ENCODE results near the gene MLH1. TPM values are rescaled to one million over a fixed set of nuclear protein-coding genes. Genes with fewer than 3 reads are reported as not detected.
A peak's percentile ranks its signal among the peaks of the same experiment; 100 is the strongest.

MLH1 gene
- polyA plus RNA-seq, 1 of the 3 experiments (the other 2 are of a cell fraction): 24.0 TPM

- no peak for TF ChIP-seq REST (IDR thresholded peaks at IDR 0.05; ENCODE audit: low read depth, low read length)
- TF ChIP-seq FOXM1 (IDR thresholded peaks at IDR 0.05; ENCODE audit: low read depth): no peak
- no peak for TF ChIP-seq JUND (IDR thresholded peaks at IDR 0.05)
- no peak for TF ChIP-seq GATA2 (CRISPR knock-in tag; IDR thresholded peaks at IDR 0.05)
These were observed 60.0 kb downstream of the MLH1 start (continued) for GRCh38 chr3:37053337-37053736.

GRCh38 chr3:37053753-37054152 is 60.4 kb downstream of the MLH1 start:
- no peaks in the 10 kb centered on the region for H3K9me2 ChIP-seq
- H3K36me3 ChIP-seq (replicated peaks in 1 of 2; ENCODE audit: control insufficient read depth in 1 of 2, insufficient read depth in 2 of 2, low read length in 1 of 2): peaks cover 70 to 75% of the 10 kb centered on the region in 2 experiments
- DNase-seq: no peak
- no peak overlapping the region for H3K4me3 ChIP-seq (ENCODE audit: low read depth in 2 of 2, low read length in 1 of 2)
- no peaks in the 10 kb centered on the region for H3K9me3 ChIP-seq
- ChIA-PET CTCF (no interaction called here), POLR2A (no interaction called here)
- peak overlapping the region; percentile 9 to 91; a peak in 3 of 4 replicates for H3K27ac ChIP-seq (ENCODE audit: low read depth in 2 of 2, low read length in 1 of 2)
- peak overlapping the region; percentile 18; the same call in 1 of the 2 replicates for H3K4me2 ChIP-seq
- WGBS (ENCODE audit: low lambda C conversion rate): 96% methylated on average over 2 of the region's 2 CpGs
- TF ChIP-seq CTCF (IDR thresholded peaks at IDR 0.05) (no peak), RCOR1 (IDR thresholded peaks at IDR 0.05; ENCODE audit: low read length) (no peak), FOSL2 (IDR thresholded peaks at IDR 0.05; ENCODE audit: borderline replicate concordance, low read depth) (no peak), EP300 (IDR thresholded peaks at IDR 0.05; ENCODE audit: borderline replicate concordance in 1 of 2, low read depth in 1 of 2, low read length in 1 of 2) (no peak), YY1 (IDR thresholded peaks at IDR 0.05; ENCODE audit: low read depth) (no peak), SIN3A (IDR thresholded peaks at IDR 0.05; ENCODE audit: borderline replicate concordance, low read depth, low read length) (no peak), MXI1 (IDR thresholded peaks at IDR 0.05; ENCODE audit: low read depth, low read length) (no peak), CHD2 (IDR thresholded peaks at IDR 0.05; ENCODE audit: low read length, partially characterized antibody) (no peak), EZH2phosphoT487 (IDR thresholded peaks at IDR 0.05; ENCODE audit: borderline replicate concordance, low read depth) (no peak), JUND (IDR thresholded peaks at IDR 0.05) (no peak), USF2 (IDR thresholded peaks at IDR 0.05; ENCODE audit: borderline replicate concordance, low read depth, low read length) (no peak), NFIC (IDR thresholded peaks at IDR 0.05; ENCODE audit: borderline replicate concordance) (no peak), FOXM1 (IDR thresholded peaks at IDR 0.05; ENCODE audit: low read depth) (no peak), SMC3 (IDR thresholded peaks at IDR 0.05; ENCODE audit: low read depth, low read length) (no peak), RAD21 (IDR thresholded peaks at IDR 0.05; ENCODE audit: low read length) (no peak), USF1 (IDR thresholded peaks at IDR 0.05; ENCODE audit: borderline replicate concordance, low read depth) (no peak), GATA2 (CRISPR knock-in tag; IDR thresholded peaks at IDR 0.05) (no peak)
- H3K27me3 ChIP-seq (ENCODE audit: insufficient read depth): no peaks in the 10 kb centered on the region
- H3K4me1 ChIP-seq (ENCODE audit: control insufficient read depth in 1 of 2, insufficient read depth in 2 of 2, low read depth in 1 of 2, low read length in 1 of 2): peaks cover 8 to 25% of the 10 kb centered on the region in 2 experiments
- no peaks in the 10 kb centered on the region for H4K20me1 ChIP-seq (ENCODE audit: insufficient read depth)
- no peak overlapping the region for H2AFZ ChIP-seq (ENCODE audit: low read depth)
- no peaks in the 10 kb centered on the region for H3K79me2 ChIP-seq (ENCODE audit: insufficient read depth)
- peaks cover 33% of the 10 kb centered on the region for H3F3A ChIP-seq (replicated peaks; ENCODE audit: insufficient read depth)
- H3K9ac ChIP-seq: no peak overlapping the region; the same call in 1 of the 2 replicates
